Measurements from ENCODE around the gene VAMP2.
A peak's percentile ranks its signal among the peaks of the same experiment; 100 is the strongest.

The VAMP2 gene

GRCh38 chr17:8186787-8187516, 24.2 kb upstream of the VAMP2 start:
- peak; percentile 26 for TF ChIP-seq CTCF (IDR thresholded peaks at IDR 0.05; ENCODE audit: insufficient read depth, low read depth, low read length, missing control alignments)
- peak; percentile 97 for DNase-seq (ENCODE audit: low read depth)
- H3K4me3 ChIP-seq (ENCODE audit: low read depth, low read length) = peak overlapping the region; percentile 92

- H3K4me3 ChIP-seq (ENCODE audit: low read depth, low read length) = peak overlapping the region; percentile 92
- no peak for TF ChIP-seq CTCF (IDR thresholded peaks at IDR 0.05; ENCODE audit: insufficient read depth, low read depth, low read length, missing control alignments)
- DNase-seq (ENCODE audit: low read depth) = no peak
Observed at GRCh38 chr17:8186446-8186786, 23.7 kb upstream of the VAMP2 start.

DNA sequence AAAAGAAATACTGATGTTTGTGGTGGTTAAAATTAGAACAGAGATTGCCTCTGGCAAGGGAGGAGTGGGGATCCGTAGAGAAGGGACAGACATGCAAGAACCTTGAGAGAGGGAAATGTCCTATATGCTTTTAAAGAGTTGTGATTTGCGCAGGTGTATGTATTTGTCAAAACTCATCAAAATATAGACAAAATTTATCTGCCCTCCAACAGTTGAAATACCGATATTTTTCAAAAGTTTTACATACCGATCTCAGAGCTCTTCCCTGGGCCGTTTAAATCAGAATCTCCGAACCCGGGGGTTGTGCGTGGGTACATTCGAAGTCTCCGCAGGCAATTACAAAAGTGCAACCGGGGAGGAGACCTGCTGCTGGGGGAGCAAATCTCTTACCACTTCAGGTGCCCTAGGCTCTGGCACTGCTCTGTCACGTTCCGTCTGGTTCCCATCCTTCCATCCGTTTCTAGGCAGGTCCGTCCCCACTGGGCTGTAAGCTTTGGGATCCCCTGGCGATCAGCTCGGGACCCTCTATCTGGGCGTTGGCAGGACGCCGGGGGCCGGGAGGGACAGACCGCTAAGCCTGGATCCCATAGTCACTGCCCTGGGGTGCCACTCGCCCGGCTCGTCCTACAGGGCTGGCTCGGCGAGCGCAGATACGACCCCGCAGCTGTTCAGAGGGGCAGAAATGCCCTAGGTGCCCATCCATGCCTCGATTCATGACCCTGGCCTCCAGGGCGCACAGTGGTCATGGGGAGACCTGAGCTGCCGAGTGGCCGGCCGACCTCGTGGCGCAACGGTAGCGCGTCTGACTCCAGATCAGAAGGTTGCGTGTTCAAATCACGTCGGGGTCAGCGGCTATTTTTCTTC, 23.1 kb upstream of the VAMP2 start:
- TF ChIP-seq CTCF (IDR thresholded peaks at IDR 0.05; ENCODE audit: insufficient read depth, low read depth, low read length, missing control alignments) = no peak
- peak overlapping the region; percentile 92 for H3K4me3 ChIP-seq (ENCODE audit: low read depth, low read length)
- DNase-seq (ENCODE audit: low read depth) = peak; percentile 90

DNA sequence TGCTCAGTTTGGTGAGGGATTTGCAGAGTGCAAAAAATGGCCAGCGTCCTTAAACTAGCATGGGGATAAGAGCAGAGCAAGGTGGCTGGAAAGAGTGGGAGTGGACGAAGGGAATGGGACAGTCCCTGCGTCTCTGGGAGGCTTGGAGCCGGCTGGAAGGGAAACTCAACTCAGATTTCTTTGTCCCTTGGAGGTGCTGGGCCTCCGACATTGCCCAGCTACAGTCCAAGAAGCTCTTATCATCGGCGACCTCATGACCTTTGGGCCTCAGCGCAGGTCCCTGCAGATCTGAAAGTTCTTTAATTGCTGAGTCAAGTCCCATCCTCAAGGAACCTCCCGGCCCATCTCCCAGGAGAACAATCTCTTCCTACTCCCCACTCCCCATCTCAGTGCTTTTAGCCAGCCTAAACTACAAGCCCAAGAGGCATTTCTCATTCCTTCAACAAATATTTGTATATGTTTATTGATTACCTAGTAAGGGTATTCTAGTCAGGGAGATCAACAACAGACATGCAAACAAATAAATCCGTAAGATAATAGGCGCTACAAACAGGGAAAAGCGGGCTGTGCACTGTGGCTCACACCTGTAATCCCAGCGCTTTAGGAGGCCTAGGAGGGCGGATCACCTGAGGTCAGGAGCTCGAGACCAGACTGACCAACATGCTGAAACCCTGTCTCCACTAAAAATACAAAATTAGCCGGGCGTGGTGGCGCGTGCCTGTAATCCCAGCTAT, 14.4 kb upstream of the VAMP2 start:
- TF ChIP-seq CTCF (IDR thresholded peaks at IDR 0.05; ENCODE audit: insufficient read depth, low read depth, low read length, missing control alignments) = no peak
- DNase-seq (ENCODE audit: low read depth) = no peak
- peak overlapping the region; percentile 78 for H3K4me3 ChIP-seq (ENCODE audit: low read depth, low read length)

DNA sequence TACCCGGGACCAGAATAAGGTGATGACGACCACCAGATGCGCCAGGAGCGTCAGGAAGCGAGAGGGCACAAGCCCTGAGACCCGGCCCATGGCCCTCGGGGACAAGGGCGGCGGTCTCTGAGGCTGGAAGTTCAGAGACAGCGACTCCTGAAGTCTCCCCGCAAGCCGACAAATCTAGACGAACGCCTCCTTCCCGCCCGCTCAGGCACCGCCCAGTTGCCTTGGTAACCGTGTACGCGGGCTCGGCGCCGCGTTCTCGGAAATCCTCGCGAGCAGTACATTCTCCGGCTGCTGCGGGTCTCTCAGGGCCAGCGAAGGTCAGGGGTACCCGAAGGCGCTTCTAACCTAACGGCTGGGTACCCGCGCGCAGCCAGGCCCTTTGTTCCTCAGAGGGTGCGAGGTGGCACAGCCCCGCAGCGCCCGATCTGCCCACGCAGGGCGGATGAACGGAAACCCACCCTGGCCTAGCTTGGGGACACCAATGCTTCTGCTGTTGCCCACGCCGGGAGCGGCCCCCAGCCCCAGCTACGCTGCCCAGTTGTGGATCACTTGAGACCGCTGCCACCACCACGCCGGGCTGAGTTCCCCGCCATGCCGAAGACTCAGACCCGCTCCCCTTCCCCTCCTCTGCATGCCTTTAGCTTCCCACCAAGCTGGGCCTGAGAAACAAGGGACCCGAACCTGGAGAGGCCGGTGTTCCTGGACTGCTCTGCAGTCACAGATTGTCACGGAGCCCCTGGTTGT, 13.6 kb upstream of the VAMP2 start, which contains the start of gene TMEM107:
TSS of gene TMEM107 (minus strand) at position 184 of the 744 bp plus-strand sequence. CDS start at position 90, 94 bp downstream.
- peak within 1 kb of the TSS; percentile 78 for H3K4me3 ChIP-seq (ENCODE audit: low read depth, low read length)
- TF ChIP-seq CTCF (IDR thresholded peaks at IDR 0.05; ENCODE audit: insufficient read depth, low read depth, low read length, missing control alignments) = peak; percentile 4
- peak; percentile 92 for DNase-seq (ENCODE audit: low read depth)

- TF ChIP-seq CTCF (IDR thresholded peaks at IDR 0.05; ENCODE audit: insufficient read depth, low read depth, low read length, missing control alignments) = no peak
- H3K4me3 ChIP-seq (ENCODE audit: low read depth, low read length) = peak overlapping the region; percentile 78
- DNase-seq (ENCODE audit: low read depth) = peak; percentile 43
Observed at GRCh38 chr17:8175795-8176196, 13.0 kb upstream of the VAMP2 start.

Data from GM12865 (cell line).